Mucosa of rectum (tissue), 2 donors: ENCODE measurements around the gene MVB12A.
A peak's percentile ranks its signal among the peaks of the same experiment; 100 is the strongest.

Experiments
- H3K27ac ChIP-seq, 2 donors: one replicate each; pipeline ENCODE4 v1.7.0; 2013; ENCODE audit warnings: inconsistent platforms in 2 of 2, low read depth in 2 of 2, low read length in 2 of 2
- H3K27me3 ChIP-seq, 2 donors: one replicate each; pipeline ENCODE4 v1.7.0; 2013; ENCODE audit warnings: low read length in 2 of 2; ENCODE audit not compliant: control insufficient read depth in 2 of 2, insufficient read depth in 2 of 2
- H3K36me3 ChIP-seq, 2 donors: one replicate each; pipeline ENCODE4 v1.7.0; 2013; ENCODE audit warnings: low read length in 2 of 2; ENCODE audit not compliant: control insufficient read depth in 2 of 2, insufficient read depth in 2 of 2
- H3K4me1 ChIP-seq, 2 donors: one replicate each; pipeline ENCODE4 v1.7.0; 2013; ENCODE audit warnings: low read length in 2 of 2, mild to moderate bottlenecking in 1 of 2; ENCODE audit not compliant: control insufficient read depth in 2 of 2, insufficient read depth in 2 of 2
- H3K4me3 ChIP-seq, 2 donors: one replicate each; pipeline ENCODE4 v1.7.0; 2013; ENCODE audit warnings: low read length in 2 of 2
- H3K9ac ChIP-seq, 2 donors: one replicate each; pipeline ENCODE4 v1.7.0; 2013; ENCODE audit warnings: low read length in 2 of 2, low read depth in 1 of 2, mild to moderate bottlenecking in 1 of 2
- H3K9me3 ChIP-seq, 2 donors: one replicate each; pipeline ENCODE4 v1.7.0; 2013; ENCODE audit warnings: low read length in 2 of 2; ENCODE audit not compliant: control insufficient read depth in 2 of 2
- donor health status: healthy.
- donor health status: Normal muscosa, but diverticular disease.

MVB12A gene

GRCh38 chr19:17455308-17456123 lies 35.7 kb downstream of the MVB12A start:
- H3K9ac ChIP-seq, result no peak overlapping the region
- H3K36me3 ChIP-seq, result no peaks in the 10 kb centered on the region
- peaks cover 0 to 3% of the 10 kb centered on the region in 2 donors for H3K4me1 ChIP-seq
- H3K4me3 ChIP-seq, result no peak overlapping the region
- peaks cover 18% of the 10 kb centered on the region in 2 donors for H3K27me3 ChIP-seq
- no peaks in the 10 kb centered on the region for H3K9me3 ChIP-seq
- H3K27ac ChIP-seq, result no peak overlapping the region

DNA sequence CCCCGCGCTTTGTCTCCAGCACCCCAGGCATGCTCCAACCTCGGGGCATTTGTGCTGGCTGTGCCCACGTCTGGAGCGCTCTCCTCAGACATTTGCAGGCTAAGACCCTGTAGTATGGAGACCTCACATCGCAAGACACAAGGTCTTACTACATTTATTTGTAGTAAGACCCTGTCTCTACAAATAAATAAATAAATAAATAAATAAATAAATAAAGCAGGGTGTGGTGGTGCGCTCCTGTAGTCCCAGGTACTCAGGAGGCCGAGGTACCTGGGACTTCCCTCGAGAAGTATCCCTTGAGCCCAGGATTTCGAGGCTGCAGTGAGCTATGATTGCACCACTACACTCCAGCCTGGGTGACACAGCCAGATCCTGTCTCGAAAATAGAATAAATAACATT lies 36.3 kb downstream of the MVB12A start:
- H3K9me3 ChIP-seq, result no peaks in the 10 kb centered on the region
- H3K9ac ChIP-seq, result no peak overlapping the region
- peaks cover 0 to 3% of the 10 kb centered on the region in 2 donors for H3K4me1 ChIP-seq
- H3K27ac ChIP-seq, result no peak overlapping the region
- H3K27me3 ChIP-seq, result peaks cover 18% of the 10 kb centered on the region in 2 donors
- H3K36me3 ChIP-seq, result no peaks in the 10 kb centered on the region
- H3K4me3 ChIP-seq, result no peak overlapping the region

- Histone ChIP-seq H3K27ac (no peak overlapping the region), H3K4me1 (peaks cover 0 to 3% of the 10 kb centered on the region in 2 donors), H3K27me3 (peaks cover 18% of the 10 kb centered on the region in 2 donors), H3K9ac (no peak overlapping the region), H3K36me3 (no peaks in the 10 kb centered on the region), H3K4me3 (no peak overlapping the region), H3K9me3 (no peaks in the 10 kb centered on the region)
Observed at GRCh38 chr19:17457616-17458015, 37.8 kb downstream of the MVB12A start.

DNA sequence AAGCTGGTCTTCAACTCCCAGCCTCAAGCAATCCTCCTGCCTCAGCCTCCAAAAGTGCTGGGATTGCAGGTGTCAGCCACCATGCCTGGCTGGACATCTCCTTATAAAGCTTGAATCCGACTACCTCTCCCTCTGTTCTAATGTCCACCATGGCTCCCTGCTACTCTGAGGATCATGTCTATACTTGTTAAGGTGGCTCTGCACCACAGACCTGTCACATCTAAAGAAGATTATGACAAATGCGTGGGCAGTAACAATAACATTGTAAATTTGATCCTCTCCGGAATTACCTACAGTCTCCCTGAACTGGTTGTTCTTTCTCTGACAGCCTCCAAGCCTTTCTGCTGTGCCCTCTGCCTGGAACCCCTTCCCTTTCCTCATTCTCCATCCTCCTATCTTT lies 39.1 kb downstream of the MVB12A start:
- Histone ChIP-seq H3K27ac (no peak overlapping the region), H3K4me3 (no peak overlapping the region), H3K36me3 (no peaks in the 10 kb centered on the region), H3K4me1 (no peaks in the 10 kb centered on the region), H3K9me3 (no peaks in the 10 kb centered on the region), H3K27me3 (peaks cover 12 to 18% of the 10 kb centered on the region in 2 donors), H3K9ac (no peak overlapping the region)

GRCh38 chr19:17460372-17461230 lies 40.8 kb downstream of the MVB12A start, which contains the start of gene NXNL1:
Gene NXNL1, minus strand, starts transcription at chr19:17460926. Its CDS starts 57 bp downstream, at chr19:17460869.
- Histone ChIP-seq H3K4me3 (no peak within 1 kb of the TSS), H3K27me3 (peaks cover 6 to 12% of the 10 kb centered on the region in 2 donors), H3K9me3 (no peaks in the 10 kb centered on the region), H3K9ac (no peak within 1 kb of the TSS), H3K27ac (no peak within 1 kb of the TSS), H3K4me1 (no peaks in the 10 kb centered on the region), H3K36me3 (no peaks in the 10 kb centered on the region)

DNA sequence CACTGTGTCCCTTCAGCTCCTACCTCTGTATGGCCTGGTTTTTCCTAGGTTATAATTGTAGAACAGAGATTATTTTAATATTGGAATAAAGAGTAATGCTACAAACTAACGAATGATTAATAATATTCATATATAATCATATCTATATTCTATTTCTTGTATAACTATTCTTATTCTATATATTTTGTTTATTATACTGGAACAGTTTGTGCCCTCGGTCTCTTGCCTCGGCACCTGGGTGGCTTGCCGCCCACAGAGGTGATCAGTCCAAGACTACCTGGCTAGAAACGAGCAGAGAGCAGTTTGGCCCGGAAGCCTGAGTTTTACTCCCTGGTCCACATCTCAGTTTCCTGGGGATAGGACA lies 46.6 kb downstream of the MVB12A start:
- Histone ChIP-seq H3K4me3 (no peak overlapping the region), H3K27ac (no peak overlapping the region), H3K27me3 (no peaks in the 10 kb centered on the region), H3K4me1 (peaks cover 3 to 12% of the 10 kb centered on the region in 2 donors), H3K9ac (no peak overlapping the region), H3K9me3 (no peaks in the 10 kb centered on the region), H3K36me3 (no peaks in the 10 kb centered on the region)

DNA sequence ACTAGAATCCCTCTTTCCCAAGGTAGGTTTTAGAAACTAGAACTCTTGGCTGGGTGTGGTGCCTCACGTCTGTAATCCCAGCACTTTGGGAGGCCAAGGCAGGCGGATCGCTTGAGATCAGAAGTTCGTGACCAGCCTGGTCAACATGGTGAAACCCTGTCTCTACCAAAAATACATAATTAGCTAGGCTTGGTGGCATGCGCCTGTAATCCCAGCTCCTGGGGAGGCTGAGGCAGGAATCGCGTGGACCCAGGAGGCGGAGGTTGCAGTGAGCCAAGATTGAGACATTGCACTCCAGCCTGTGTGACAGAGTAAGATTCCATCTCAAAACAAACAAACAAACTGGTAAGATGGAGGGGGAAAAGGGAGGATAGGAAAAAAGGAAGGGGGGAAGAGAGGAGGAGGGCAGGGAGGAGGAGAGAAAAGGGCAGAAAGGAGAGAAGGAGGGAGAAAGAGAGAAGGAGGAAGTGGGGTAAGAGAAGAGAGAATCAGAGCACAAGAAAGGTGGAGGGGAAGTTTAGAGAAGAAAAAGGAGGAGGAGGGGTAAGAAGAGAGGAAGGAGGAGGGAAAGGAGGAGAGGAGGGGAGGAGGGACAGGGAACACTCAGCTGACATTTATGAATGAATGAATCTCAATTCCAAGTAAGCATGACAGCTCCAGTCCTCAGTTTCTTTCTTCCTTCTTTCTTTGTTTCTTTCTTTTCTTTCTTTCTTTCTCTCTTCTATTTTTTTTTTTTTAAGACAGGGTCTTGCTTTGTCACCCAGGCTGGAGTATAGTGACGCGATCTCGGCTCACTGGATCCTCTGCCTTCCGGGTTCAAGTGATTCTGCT lies 47.8 kb downstream of the MVB12A start:
- Histone ChIP-seq H3K36me3 (no peaks in the 10 kb centered on the region), H3K9me3 (no peaks in the 10 kb centered on the region), H3K27me3 (no peaks in the 10 kb centered on the region), H3K9ac (no peak overlapping the region), H3K27ac (no peak overlapping the region), H3K4me1 (peaks cover 3 to 13% of the 10 kb centered on the region in 2 donors), H3K4me3 (no peak overlapping the region)

DNA sequence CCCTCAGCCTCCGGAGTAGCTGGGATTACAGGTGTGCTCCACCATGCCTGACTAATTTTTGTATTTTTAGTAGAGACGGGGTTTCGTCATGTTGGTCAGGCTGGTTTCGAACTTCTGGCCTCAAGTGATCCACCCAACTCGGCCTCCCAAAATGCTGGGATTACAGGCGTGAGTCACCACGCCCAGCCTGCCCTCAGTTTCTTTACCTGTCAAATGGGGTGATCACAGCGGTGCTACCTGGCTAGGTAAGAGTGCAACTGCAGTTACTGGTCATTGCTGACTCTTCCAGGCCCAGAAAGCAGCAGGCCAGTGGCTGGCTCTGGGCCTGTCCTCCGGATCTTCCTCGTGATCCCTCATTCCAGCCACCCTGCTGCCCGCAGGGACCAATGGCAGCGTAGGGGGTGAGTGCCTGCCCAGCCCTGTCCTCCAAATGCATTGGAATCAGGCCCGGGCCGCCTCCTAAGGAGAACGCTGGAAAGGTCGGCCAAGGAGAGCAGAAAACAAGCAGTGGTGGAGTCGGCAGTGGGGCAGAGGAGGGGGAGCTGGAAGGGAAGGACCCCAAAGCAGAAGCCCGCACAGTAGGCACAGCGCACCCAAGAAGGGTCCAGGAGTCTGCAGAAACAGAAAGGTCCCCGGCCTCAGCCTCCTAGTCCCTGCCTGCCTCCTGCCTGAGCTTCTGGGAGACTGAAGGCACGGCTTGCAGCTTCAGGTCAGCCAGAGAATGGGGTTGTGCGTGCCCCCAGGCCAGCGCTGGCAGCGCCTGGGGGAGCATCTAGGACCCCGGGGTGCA lies 48.6 kb downstream of the MVB12A start:
- H3K9ac ChIP-seq, result no peak overlapping the region

DNA sequence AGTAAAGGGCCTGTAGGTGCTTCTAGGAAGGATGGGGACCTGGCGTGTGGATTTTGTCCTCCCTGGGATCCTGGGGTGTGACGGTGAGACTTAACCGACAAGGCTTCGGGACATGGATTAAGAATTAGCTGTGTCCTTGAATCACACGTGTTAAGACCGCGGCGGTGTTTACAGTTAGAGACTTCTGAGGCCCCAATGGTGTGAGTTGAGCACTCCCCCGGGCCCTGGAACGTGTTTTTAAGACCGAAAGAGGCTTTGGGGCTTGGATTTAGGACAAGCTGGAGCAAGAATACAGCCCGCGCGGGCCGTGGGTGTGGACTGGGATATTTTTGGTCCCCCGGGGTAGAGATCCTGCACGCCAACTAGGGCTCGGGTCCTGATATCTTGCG lies 49.2 kb downstream of the MVB12A start:
- Histone ChIP-seq H3K9me3 (no peaks in the 10 kb centered on the region), H3K27me3 (no peaks in the 10 kb centered on the region), H3K4me1 (peaks cover 3 to 13% of the 10 kb centered on the region in 2 donors), H3K27ac (peak overlapping the region; percentile 88 to 89), H3K36me3 (no peaks in the 10 kb centered on the region), H3K9ac (peak overlapping the region; percentile 59 to 63), H3K4me3 (peak overlapping the region; percentile 89 to 94)

More for the DNA sequence above, 48.6 kb downstream of the MVB12A start:
- Histone ChIP-seq H3K4me3 (peak overlapping the region; percentile 89 to 94), H3K36me3 (no peaks in the 10 kb centered on the region), H3K27ac (peak overlapping the region; percentile 88 to 89), H3K9me3 (no peaks in the 10 kb centered on the region), H3K4me1 (peaks cover 3 to 13% of the 10 kb centered on the region in 2 donors), H3K27me3 (no peaks in the 10 kb centered on the region)
